Smooth muscle cell (in vitro differentiated cells): Measurements from ENCODE around the gene C1QTNF12. TPM values are rescaled to one million over a fixed set of nuclear protein-coding genes. Genes with fewer than 3 reads are reported as not detected.

Experiments used
- DNase-seq: peaks from one replicate; lab custom pipeline; 2025; ENCODE audit not compliant: unreplicated experiment; lab: John Stamatoyannopoulos, UW
- H2AFZ ChIP-seq: fragments of 200-600 bp; sonication (generic); 2 replicates; pipeline ENCODE4 v1.6.0; 2016; ENCODE audit warnings: antibody characterized with exemption, low read depth, mild to moderate bottlenecking
- H3F3A ChIP-seq: fragments of 200-600 bp; sonication (generic); 2 replicates; pipeline ENCODE4 v1.6.0; 2017; ENCODE audit warnings: antibody characterized with exemption, low read depth
- H3K27ac ChIP-seq: fragments of 200-600 bp; sonication (generic); 2 replicates; pipeline ENCODE4 v1.5.1; 2016; ENCODE audit warnings: low read depth, mild to moderate bottlenecking
- H3K27me3 ChIP-seq: fragments of 200-600 bp; sonication (generic); 2 replicates; pipeline ENCODE4 v1.6.1; 2016; ENCODE audit warnings: low read depth, mild to moderate bottlenecking
- H3K36me3 ChIP-seq: fragments of 200-600 bp; sonication (generic); 2 replicates; pipeline ENCODE4 v1.5.1; 2016; ENCODE audit warnings: low read depth
- H3K4me1 ChIP-seq: fragments of 200-600 bp; sonication (generic); 2 replicates; pipeline ENCODE4 v1.5.1; 2016; ENCODE audit warnings: low read depth
- H3K4me2 ChIP-seq: fragments of 200-600 bp; sonication (generic); 2 replicates; pipeline ENCODE4 v1.6.0; 2016; ENCODE audit warnings: mild to moderate bottlenecking
- H3K4me3 ChIP-seq: fragments of 200-600 bp; sonication (generic); 2 replicates; pipeline ENCODE4 v1.5.1; 2016; ENCODE audit warnings: mild to moderate bottlenecking
- H3K79me2 ChIP-seq: fragments of 200-600 bp; sonication (generic); 2 replicates; pipeline ENCODE4 v1.6.0; 2016; ENCODE audit warnings: low read depth, mild to moderate bottlenecking
- H3K9ac ChIP-seq: fragments of 200-600 bp; sonication (generic); 2 replicates; pipeline ENCODE4 v1.6.0; 2016; ENCODE audit warnings: low read depth
- H3K9me3 ChIP-seq: fragments of 200-600 bp; sonication (generic); replicated peaks from 2 replicates; pipeline ENCODE4 v1.5.1; 2016; ENCODE audit warnings: low read depth
- H4K20me1 ChIP-seq: fragments of 200-600 bp; sonication (generic); 2 replicates; pipeline ENCODE4 v1.6.0; 2016; ENCODE audit warnings: low read depth
- WGBS: methylation state at CpG from one replicate; pipeline ENCODE4 v1.1.7; 2016; ENCODE audit warnings: low lambda C conversion rate; 5-methylcytosine and 5-hydroxymethylcytosine counted together
- polyA plus RNA-seq: library from polyadenylated mRNA; unstranded; fragments of >200 nt; fragmentation: Nextera tagmentation; extraction: Ambion mirVana; gene quantifications from 2 replicates; pipeline ENCODE4 v1.2.1, GENCODE V29; 2016
- total RNA-seq: library from RNA; depleted of rRNA; stranded (reverse); fragments of >200 nt; gene quantifications from 2 replicates; pipeline ENCODE4 v1.2.3, GENCODE V29; 2014
- TF ChIP-seq, protein P1 (sequence below): fragments of 200-600 bp; sonication (generic); IDR thresholded peaks from 2 replicates; pipeline ENCODE4 v1.5.1; 2017; ENCODE audit warnings: borderline replicate concordance, mild to moderate bottlenecking, antibody characterized with exemption; ENCODE audit not compliant: insufficient read depth, poor library complexity, severe bottlenecking

The C1QTNF12 gene
- total and polyA plus RNA-seq, 2 experiments from 2014 or later: 1.8 to 5.4 TPM

DNA sequence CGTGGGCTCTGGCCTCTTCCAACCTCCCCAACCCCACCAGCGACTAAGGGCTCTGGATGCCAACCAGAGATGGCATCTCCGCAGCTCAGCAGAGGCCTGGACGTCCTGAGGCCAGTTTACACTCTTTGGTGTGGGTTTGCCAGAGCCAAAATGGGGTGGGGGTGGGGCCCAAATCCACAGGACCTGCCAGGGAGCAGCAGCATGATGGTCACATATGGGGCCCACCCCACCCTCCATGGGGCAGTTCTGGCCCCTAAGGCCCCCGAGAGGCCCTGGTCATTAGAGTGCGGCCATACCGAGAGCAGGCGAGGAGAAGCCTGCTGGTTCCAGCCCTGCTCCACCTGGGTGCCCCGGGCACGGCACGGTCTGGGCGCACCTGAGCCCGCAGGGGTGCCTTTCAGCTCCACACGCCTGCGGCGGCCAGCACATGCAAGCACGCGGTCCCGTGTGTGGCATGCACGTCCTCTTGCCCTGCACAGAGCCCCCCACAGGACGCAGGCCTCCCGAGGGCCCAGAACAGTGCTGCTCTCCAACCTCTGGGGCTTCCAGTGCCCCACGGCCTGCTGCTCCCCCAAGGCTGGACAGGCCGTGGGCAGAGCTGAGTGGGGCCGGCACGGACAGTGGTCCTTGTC is 4.8 kb downstream of the C1QTNF12 start:
- Histone ChIP-seq H3K9me3 (no peaks in the 10 kb centered on the region), H3K79me2 (no peaks in the 10 kb centered on the region), H3K9ac (no peak overlapping the region), H4K20me1 (peaks cover 4% of the 10 kb centered on the region), H3K27me3 (no peaks in the 10 kb centered on the region), H3K4me2 (no peak overlapping the region), H3K27ac (no peak overlapping the region), H3K36me3 (no peaks in the 10 kb centered on the region), H3F3A (no peaks in the 10 kb centered on the region), H3K4me1 (peaks cover 3% of the 10 kb centered on the region), H2AFZ (no peak overlapping the region), H3K4me3 (no peak overlapping the region)
- TF ChIP-seq, protein P1, sequence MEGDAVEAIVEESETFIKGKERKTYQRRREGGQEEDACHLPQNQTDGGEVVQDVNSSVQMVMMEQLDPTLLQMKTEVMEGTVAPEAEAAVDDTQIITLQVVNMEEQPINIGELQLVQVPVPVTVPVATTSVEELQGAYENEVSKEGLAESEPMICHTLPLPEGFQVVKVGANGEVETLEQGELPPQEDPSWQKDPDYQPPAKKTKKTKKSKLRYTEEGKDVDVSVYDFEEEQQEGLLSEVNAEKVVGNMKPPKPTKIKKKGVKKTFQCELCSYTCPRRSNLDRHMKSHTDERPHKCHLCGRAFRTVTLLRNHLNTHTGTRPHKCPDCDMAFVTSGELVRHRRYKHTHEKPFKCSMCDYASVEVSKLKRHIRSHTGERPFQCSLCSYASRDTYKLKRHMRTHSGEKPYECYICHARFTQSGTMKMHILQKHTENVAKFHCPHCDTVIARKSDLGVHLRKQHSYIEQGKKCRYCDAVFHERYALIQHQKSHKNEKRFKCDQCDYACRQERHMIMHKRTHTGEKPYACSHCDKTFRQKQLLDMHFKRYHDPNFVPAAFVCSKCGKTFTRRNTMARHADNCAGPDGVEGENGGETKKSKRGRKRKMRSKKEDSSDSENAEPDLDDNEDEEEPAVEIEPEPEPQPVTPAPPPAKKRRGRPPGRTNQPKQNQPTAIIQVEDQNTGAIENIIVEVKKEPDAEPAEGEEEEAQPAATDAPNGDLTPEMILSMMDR: no peak
- 89% methylated on average over 17 of the region's 26 CpGs for WGBS
- no peak for DNase-seq

DNA sequence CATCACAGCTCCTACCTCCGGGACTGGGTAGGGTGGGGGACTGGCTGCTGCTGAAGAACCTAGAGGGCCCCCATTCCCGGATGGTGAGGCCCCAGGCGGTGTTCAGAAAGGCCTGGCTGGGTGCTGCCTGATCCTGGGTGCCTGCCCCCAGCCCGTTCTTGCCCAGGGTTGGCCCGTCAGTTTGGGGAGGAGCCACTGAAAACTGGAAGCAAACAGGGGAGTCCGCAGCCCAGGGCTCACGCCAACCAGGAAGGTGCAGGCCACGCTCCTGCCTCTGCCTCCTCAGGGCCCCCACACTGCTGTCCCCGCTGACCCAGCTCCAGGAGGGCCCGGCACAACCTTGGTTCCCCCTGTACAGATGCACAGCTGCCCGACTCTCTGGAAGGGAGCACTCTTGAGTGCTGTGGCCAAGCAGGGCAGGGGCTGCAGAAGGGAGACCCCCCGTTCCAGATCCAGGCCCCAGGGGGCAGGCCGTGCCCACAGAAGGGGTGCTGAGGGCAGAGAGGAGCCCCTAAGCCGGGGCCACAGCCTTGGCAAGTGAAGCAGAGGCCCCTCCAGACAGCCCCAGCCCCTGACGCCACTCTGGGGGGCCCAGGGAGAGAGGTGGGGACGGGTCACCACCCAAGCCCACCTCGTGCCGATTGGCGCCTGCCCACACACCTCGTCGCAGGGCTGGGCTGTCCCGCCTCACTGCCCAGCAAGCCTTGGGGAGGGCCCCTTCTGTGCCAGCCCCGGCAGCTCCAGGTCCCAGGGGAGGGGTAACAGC is 5.5 kb downstream of the C1QTNF12 start:
- no peak overlapping the region for H2AFZ ChIP-seq
- no peaks in the 10 kb centered on the region for H3K9me3 ChIP-seq
- no peak overlapping the region for H3K9ac ChIP-seq
- DNase-seq: no peak
- no peaks in the 10 kb centered on the region for H3K27me3 ChIP-seq
- no peak overlapping the region for H3K4me2 ChIP-seq
- no peaks in the 10 kb centered on the region for H4K20me1 ChIP-seq
- 93% methylated on average over 22 of the region's 23 CpGs for WGBS
- no peak overlapping the region for H3K4me3 ChIP-seq
- TF ChIP-seq, protein P1: no peak
- H3K79me2 ChIP-seq: no peaks in the 10 kb centered on the region
- H3K27ac ChIP-seq: no peak overlapping the region
- no peaks in the 10 kb centered on the region for H3F3A ChIP-seq
- no peaks in the 10 kb centered on the region for H3K4me1 ChIP-seq
- H3K36me3 ChIP-seq: no peaks in the 10 kb centered on the region

DNA sequence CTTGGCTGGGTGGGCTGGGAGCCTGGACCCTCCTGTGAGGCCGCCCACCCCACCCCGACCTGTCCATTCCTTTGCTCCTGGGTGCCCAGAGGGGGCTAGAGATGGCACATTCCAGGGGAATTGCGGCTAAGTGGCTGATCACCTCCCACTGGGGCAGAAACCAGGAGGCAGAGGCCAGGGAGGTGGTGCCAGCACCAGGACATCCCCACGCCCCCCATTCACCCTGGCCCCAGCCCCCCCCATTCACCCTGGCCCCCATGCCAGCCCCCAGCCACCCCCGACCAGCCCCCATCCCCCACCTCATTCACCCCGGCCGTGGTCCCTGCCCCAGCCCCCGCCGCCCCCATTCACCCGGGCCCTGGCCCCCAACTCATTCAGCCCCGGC is 6.2 kb downstream of the C1QTNF12 start:
- H3K36me3 ChIP-seq: no peaks in the 10 kb centered on the region
- H3K9me3 ChIP-seq: no peaks in the 10 kb centered on the region
- 88% methylated on average over 2 of the region's 11 CpGs for WGBS
- H3K4me3 ChIP-seq: no peak overlapping the region
- no peaks in the 10 kb centered on the region for H3F3A ChIP-seq
- no peak for DNase-seq
- no peaks in the 10 kb centered on the region for H3K27me3 ChIP-seq
- TF ChIP-seq, protein P1: no peak
- H4K20me1 ChIP-seq: no peaks in the 10 kb centered on the region
- H3K79me2 ChIP-seq: no peaks in the 10 kb centered on the region
- no peak overlapping the region for H3K27ac ChIP-seq
- H3K4me2 ChIP-seq: no peak overlapping the region
- H3K4me1 ChIP-seq: no peaks in the 10 kb centered on the region
- H3K9ac ChIP-seq: no peak overlapping the region
- no peak overlapping the region for H2AFZ ChIP-seq
